T-helper 9 cell (primary cell): ENCODE data around the gene TRIM36.

Source experiments
- DNase-seq: peaks from one replicate; pipeline ENCODE4 v3.0.0-alpha.2; 2020
- total RNA-seq, 2 donors: gene quantifications; one replicate each; lab custom pipeline; 2026; lab: John Stamatoyannopoulos, UW

Gene TRIM36
- total RNA-seq, result 0.35 to 0.48 reads per million in 2 donors

GRCh38 chr5:115169487-115170133, at the start of gene TRIM36:
TSS of gene TRIM36 (minus strand) at chr5:115169908. CDS start at chr5:115169634, 274 bp downstream.
- peak; percentile 72 for DNase-seq

- DNase-seq, result no peak
Measured at GRCh38 chr5:115214541-115214940, 44.8 kb upstream of the TRIM36 start.

GRCh38 chr5:115209279-115209678, 39.6 kb upstream of the TRIM36 start:
- DNase-seq, result no peak

- DNase-seq, result no peak
Measured at GRCh38 chr5:115202952-115203351, 33.2 kb upstream of the TRIM36 start.

- DNase-seq, result no peak
Measured at GRCh38 chr5:115196161-115196560, 26.5 kb upstream of the TRIM36 start.

- DNase-seq, result no peak
Measured at GRCh38 chr5:115194676-115195075, 25.0 kb upstream of the TRIM36 start.

- no peak for DNase-seq
Measured at GRCh38 chr5:115193295-115193694, 23.6 kb upstream of the TRIM36 start.

GRCh38 chr5:115192098-115192497, 22.4 kb upstream of the TRIM36 start:
- DNase-seq, result no peak

GRCh38 chr5:115191474-115192031, 21.8 kb upstream of the TRIM36 start:
- no peak for DNase-seq

- no peak for DNase-seq
Measured at GRCh38 chr5:115190388-115190787, 20.7 kb upstream of the TRIM36 start.

- no peak for DNase-seq
Measured at GRCh38 chr5:115189866-115190265, 20.2 kb upstream of the TRIM36 start.

- no peak for DNase-seq
Measured at GRCh38 chr5:115186794-115187193, 17.1 kb upstream of the TRIM36 start.

GRCh38 chr5:115184770-115185169, 15.1 kb upstream of the TRIM36 start:
- no peak for DNase-seq

GRCh38 chr5:115181757-115182156, 12.0 kb upstream of the TRIM36 start:
- DNase-seq, result no peak

GRCh38 chr5:115180165-115180709, 10.5 kb upstream of the TRIM36 start:
- no peak for DNase-seq

GRCh38 chr5:115179394-115180164, 9.9 kb upstream of the TRIM36 start:
- DNase-seq, result no peak

- DNase-seq, result no peak
Measured at GRCh38 chr5:115179030-115179393, 9.3 kb upstream of the TRIM36 start.

- DNase-seq, result no peak
Measured at GRCh38 chr5:115170929-115171510, 1.3 kb upstream of the TRIM36 start.

- no peak for DNase-seq
Measured at GRCh38 chr5:115170134-115170928, 623 bp upstream of the TRIM36 start.

GRCh38 chr5:115168829-115169486, 750 bp downstream of the TRIM36 start:
- DNase-seq, result no peak

- no peak for DNase-seq
Measured at GRCh38 chr5:115166744-115167393, 2.8 kb downstream of the TRIM36 start.
